ENCODE results near the gene ZC3H18.

GRCh38 chr16:88622866-88623265 is 52.7 kb downstream of the ZC3H18 start:
- no peak for TF ChIP-seq CTCF (IDR thresholded peaks at IDR 0.05)
- no peak for TF ChIP-seq POLR2A (IDR thresholded peaks at IDR 0.05)

Data from right lobe of liver (tissue), 4 donors.